Natural killer cell (primary cell): Measurements from ENCODE around the gene TBCD. TPM values are rescaled to one million over a fixed set of nuclear protein-coding genes. Genes with fewer than 3 reads are reported as not detected.
"Not testable (repeated sequence)": the region's sequence is repeated elsewhere in the genome, so short reads cannot be mapped to it uniquely, and the experiment has no call there.

Source experiments
- ATAC-seq, 3 donors: fragments of 150-1000 bp in 2 of 3; fragments of 200-7000 bp in 1 of 3; cut with Tn5 transposase; 1 replicate in 1 of 3; 2 replicates in 2 of 3; pipeline ENCODE4 v1.10.0; 2021; ENCODE audit warnings: mild to moderate bottlenecking in 2 of 3, moderate library complexity in 2 of 3
- DNase-seq, 2 donors: peaks; one replicate each; pipeline versions ENCODE4 v3.0.0 to v3.0.0-alpha.2; 2013 to 2021; ENCODE audit warnings: mixed read lengths in 1 of 2
- H3K27ac ChIP-seq: one replicate; pipeline ENCODE4 v1.5.1; 2013; ENCODE audit warnings: mild to moderate bottlenecking, low read length
- H3K27me3 ChIP-seq: one replicate; pipeline ENCODE4 v1.6.1; 2013; ENCODE audit warnings: low read length; ENCODE audit not compliant: control insufficient read depth, insufficient read depth
- H3K36me3 ChIP-seq: one replicate; pipeline ENCODE4 v1.6.1; 2013; ENCODE audit warnings: low read length; ENCODE audit not compliant: control insufficient read depth, insufficient read depth
- H3K4me1 ChIP-seq: one replicate; pipeline ENCODE4 v1.6.1; 2013; ENCODE audit warnings: low read length; ENCODE audit not compliant: control insufficient read depth, insufficient read depth
- H3K4me3 ChIP-seq: one replicate; pipeline ENCODE4 v1.5.1; 2013; ENCODE audit warnings: low read length
- H3K9me3 ChIP-seq: one replicate; pipeline ENCODE4 v1.6.1; 2013; ENCODE audit warnings: low read length; ENCODE audit not compliant: control insufficient read depth, insufficient read depth
- H3K27ac Mint-ChIP-seq, 2 donors: one replicate each; pipeline ENCODE4 v1.8.0; 2022; ENCODE audit warnings: mild to moderate bottlenecking in 2 of 2, mixed read lengths in 2 of 2, moderate library complexity in 1 of 2
- H3K27me3 Mint-ChIP-seq, 2 donors: one replicate each; pipeline ENCODE4 v1.8.0; 2022; ENCODE audit warnings: low read depth in 2 of 2, mixed read lengths in 2 of 2
- H3K36me3 Mint-ChIP-seq: one replicate; pipeline ENCODE4 v1.8.0; 2022; ENCODE audit warnings: mixed read lengths
- H3K4me1 Mint-ChIP-seq, 2 donors: one replicate each; pipeline ENCODE4 v1.8.0; 2022; ENCODE audit warnings: mixed read lengths in 2 of 2
- H3K4me3 Mint-ChIP-seq: one replicate; pipeline ENCODE4 v1.8.0; 2022; ENCODE audit warnings: mild to moderate bottlenecking, moderate library complexity, mixed read lengths
- H3K9me3 Mint-ChIP-seq, 2 donors: one replicate each; pipeline ENCODE4 v1.8.0; 2022; ENCODE audit warnings: mixed read lengths in 2 of 2
- CTCF ChIP-seq: fragments of 200-600 bp; IDR thresholded peaks from one replicate; pipeline ENCODE4 v1.8.0; 2022; ENCODE audit warnings: antibody characterized with exemption
- WGBS: methylation state at CpG from one replicate; pipeline ENCODE4 v1.1.7; 2013; ENCODE audit warnings: missing lambda C conversion rate; ENCODE audit not compliant: insufficient coverage; 5-methylcytosine and 5-hydroxymethylcytosine counted together
- intact Hi-C: fragments of 100-400 bp; cut with micrococcal nuclease; formaldehyde crosslinking; loops from one replicate; pipeline ENCODE4 v1.14.2; 2022
- total RNA-seq, 4 donors: library from RNA; stranded (reverse); fragments of 120-200 nt in 1 of 4; gene quantifications; one replicate each; pipeline versions ENCODE4 v1.2.3 to v1.2.4, GENCODE V29; 2013 to 2022

Gene TBCD
- total RNA-seq, 3 donors from 2014 or later (not counting 1 experiment from before 2014, with no cell fraction given), result 92.0 to 149 (median 132) TPM

- DNase-seq (no peak), ATAC-seq (peak in 1 of 3 donors; percentile 43)
- H3K4me1 Mint-ChIP-seq, result peaks cover 27 to 35% of the 10 kb centered on the region in 2 donors
- no peaks in the 10 kb centered on the region for H3K27me3 ChIP-seq
- peaks cover 18% of the 10 kb centered on the region for H3K36me3 ChIP-seq
- no peak overlapping the region for H3K27ac ChIP-seq
- H3K9me3 Mint-ChIP-seq, result no peaks in the 10 kb centered on the region
- H3K27ac Mint-ChIP-seq, result peak overlapping the region in 1 of 2 donors; percentile 65
- H3K27me3 Mint-ChIP-seq, result no peaks in the 10 kb centered on the region
- H3K9me3 ChIP-seq, result no peaks in the 10 kb centered on the region
- intact Hi-C loops, result no loop called here
- no peak for TF ChIP-seq CTCF
- H3K4me3 Mint-ChIP-seq, result peak overlapping the region; percentile 53
- H3K4me1 ChIP-seq, result peaks cover 25% of the 10 kb centered on the region
- H3K36me3 Mint-ChIP-seq, result no peaks in the 10 kb centered on the region
- 83% methylated on average over 3 of the region's 3 CpGs for WGBS
- H3K4me3 ChIP-seq, result no peak overlapping the region
Measured at GRCh38 chr17:82772026-82772425, 20.2 kb downstream of the TBCD start.

GRCh38 chr17:82774456-82774855 lies 22.6 kb downstream of the TBCD start:
- H3K36me3 Mint-ChIP-seq, intact Hi-C loops, H3K36me3 ChIP-seq, H3K27me3 Mint-ChIP-seq, H3K9me3 Mint-ChIP-seq, ATAC-seq, H3K27ac ChIP-seq, H3K27me3 ChIP-seq, DNase-seq, H3K4me3 ChIP-seq, H3K9me3 ChIP-seq: not testable (repeated sequence)
- peak overlapping the region in 1 of 2 donors; percentile 82 for H3K27ac Mint-ChIP-seq
- peak overlapping the region; percentile 87 for H3K4me3 Mint-ChIP-seq
- H3K4me1 ChIP-seq, result peaks cover 28% of the 10 kb centered on the region
- 95% methylated on average over 19 of the region's 19 CpGs for WGBS
- H3K4me1 Mint-ChIP-seq, result peaks cover 32 to 40% of the 10 kb centered on the region in 2 donors

GRCh38 chr17:82775001-82775823 lies 23.3 kb downstream of the TBCD start:
- Mint-ChIP-seq H3K4me1 (peaks cover 32 to 40% of the 10 kb centered on the region in 2 donors), H3K27ac (peak overlapping the region; percentile 69 to 82), H3K9me3 (no peaks in the 10 kb centered on the region), H3K4me3 (peak overlapping the region; percentile 87), H3K36me3 (no peaks in the 10 kb centered on the region), H3K27me3 (no peaks in the 10 kb centered on the region)
- intact Hi-C loops, result no loop called here
- peak; percentile 82 to 95 (median 88) for ATAC-seq
- Histone ChIP-seq H3K4me3 (peak overlapping the region; percentile 21), H3K9me3 (no peaks in the 10 kb centered on the region), H3K36me3 (peaks cover 5% of the 10 kb centered on the region), H3K4me1 (peaks cover 28% of the 10 kb centered on the region), H3K27ac (peak overlapping the region; percentile 39), H3K27me3 (no peaks in the 10 kb centered on the region)
- DNase-seq, result peak; percentile 28 to 69
- WGBS, result 43% methylated on average over 33 of the region's 34 CpGs
- TF ChIP-seq CTCF, result peak; percentile 62

GRCh38 chr17:82776454-82776853 lies 24.6 kb downstream of the TBCD start:
- intact Hi-C loops, result no loop called here

More at GRCh38 chr17:82776454-82776853, 24.6 kb downstream of the TBCD start:
- DNase-seq, result peak in 1 of 2 donors; percentile 47
- Mint-ChIP-seq H3K27me3 (no peaks in the 10 kb centered on the region), H3K9me3 (no peaks in the 10 kb centered on the region), H3K36me3 (no peaks in the 10 kb centered on the region), H3K4me3 (peak overlapping the region; percentile 62), H3K4me1 (peaks cover 32 to 40% of the 10 kb centered on the region in 2 donors), H3K27ac (peak overlapping the region; percentile 65 to 69)
- Histone ChIP-seq H3K4me1 (peaks cover 30% of the 10 kb centered on the region), H3K36me3 (peaks cover 5% of the 10 kb centered on the region), H3K4me3 (no peak overlapping the region), H3K9me3 (no peaks in the 10 kb centered on the region), H3K27ac (peak overlapping the region; percentile 30), H3K27me3 (no peaks in the 10 kb centered on the region)
- no peak for TF ChIP-seq CTCF
- 66% methylated on average over 13 of the region's 13 CpGs for WGBS
- peak; percentile 49 to 64 (median 50) for ATAC-seq
